Measurements from ENCODE around the gene IMP4. TPM values are rescaled to one million over a fixed set of nuclear protein-coding genes. Genes with fewer than 3 reads are reported as not detected.
A peak's percentile ranks its signal among the peaks of the same experiment; 100 is the strongest.

Gene IMP4
- total and polyA plus RNA-seq, 2 of the 13 experiments (the other 11 are each of a cell fraction or from before 2014, with no cell fraction given), result 142 to 158 TPM

DNA sequence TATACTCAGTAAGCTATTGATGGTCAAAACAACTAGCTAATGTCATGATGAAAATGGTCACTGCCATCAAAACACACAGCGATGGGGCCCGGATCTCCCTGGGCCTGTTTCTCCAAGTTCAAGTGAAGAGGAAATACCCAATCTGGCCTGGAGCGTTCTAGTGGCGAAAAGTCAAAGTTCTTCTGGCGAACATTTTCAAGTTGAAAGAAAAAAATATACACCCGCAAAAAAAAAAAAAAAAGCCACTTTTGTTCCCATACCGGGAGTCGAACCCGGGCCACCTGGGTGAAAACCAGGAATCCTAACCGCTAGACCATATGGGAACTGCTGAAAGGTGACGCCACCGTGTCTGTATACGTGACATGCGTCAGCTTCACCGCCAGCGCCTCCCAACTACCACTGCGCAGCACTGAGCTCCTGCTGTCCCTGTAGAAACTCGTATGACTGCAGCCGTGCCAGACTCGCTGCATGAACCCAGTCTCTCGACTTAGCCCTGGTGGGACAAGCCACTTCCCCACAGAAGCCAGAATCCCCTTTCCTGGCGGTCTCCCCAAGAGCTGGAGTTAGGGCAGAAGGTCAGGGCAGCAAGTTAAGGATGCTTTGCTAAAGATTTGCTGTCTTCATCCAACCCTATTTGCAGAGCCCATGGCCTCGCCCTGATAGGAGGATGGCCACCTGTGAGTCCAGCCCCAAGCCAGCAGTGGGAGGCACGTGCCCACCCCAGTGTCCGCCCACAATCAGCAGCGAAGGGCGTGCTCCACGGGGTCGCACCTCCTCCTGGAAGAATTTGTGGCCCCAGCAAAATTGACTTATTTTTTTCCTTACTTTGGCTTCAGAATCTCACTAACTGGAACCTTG lies 5.6 kb upstream of the IMP4 start (continued):
- no peak for TF ChIP-seq SMC3 (IDR thresholded peaks at IDR 0.05; ENCODE audit: low read length)
- TF ChIP-seq ZNF746 (CRISPR knock-in tag; IDR thresholded peaks at IDR 0.05), result peak; percentile 48; the same call in 1 of the 2 replicates
- TF ChIP-seq, protein P1, sequence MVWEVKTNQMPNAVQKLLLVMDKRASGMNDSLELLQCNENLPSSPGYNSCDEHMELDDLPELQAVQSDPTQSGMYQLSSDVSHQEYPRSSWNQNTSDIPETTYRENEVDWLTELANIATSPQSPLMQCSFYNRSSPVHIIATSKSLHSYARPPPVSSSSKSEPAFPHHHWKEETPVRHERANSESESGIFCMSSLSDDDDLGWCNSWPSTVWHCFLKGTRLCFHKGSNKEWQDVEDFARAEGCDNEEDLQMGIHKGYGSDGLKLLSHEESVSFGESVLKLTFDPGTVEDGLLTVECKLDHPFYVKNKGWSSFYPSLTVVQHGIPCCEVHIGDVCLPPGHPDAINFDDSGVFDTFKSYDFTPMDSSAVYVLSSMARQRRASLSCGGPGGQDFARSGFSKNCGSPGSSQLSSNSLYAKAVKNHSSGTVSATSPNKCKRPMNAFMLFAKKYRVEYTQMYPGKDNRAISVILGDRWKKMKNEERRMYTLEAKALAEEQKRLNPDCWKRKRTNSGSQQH (CRISPR knock-in tag; IDR thresholded peaks at IDR 0.05; ENCODE audit: low read depth), result 0 out of 2 replicates have a peak, but pooled peaks have one; percentile 25
- TF ChIP-seq ZNF335 (CRISPR knock-in tag; IDR thresholded peaks at IDR 0.05), result peak; percentile 79; the same call in 1 of the 2 replicates
- TF ChIP-seq ZNF329 (CRISPR knock-in tag; IDR thresholded peaks at IDR 0.05; ENCODE audit: low read depth), result peak; percentile 68; the same call in 1 of the 2 replicates
- no peak for TF ChIP-seq ZNF446 (CRISPR knock-in tag; IDR thresholded peaks at IDR 0.05)
- TF ChIP-seq, protein P2, sequence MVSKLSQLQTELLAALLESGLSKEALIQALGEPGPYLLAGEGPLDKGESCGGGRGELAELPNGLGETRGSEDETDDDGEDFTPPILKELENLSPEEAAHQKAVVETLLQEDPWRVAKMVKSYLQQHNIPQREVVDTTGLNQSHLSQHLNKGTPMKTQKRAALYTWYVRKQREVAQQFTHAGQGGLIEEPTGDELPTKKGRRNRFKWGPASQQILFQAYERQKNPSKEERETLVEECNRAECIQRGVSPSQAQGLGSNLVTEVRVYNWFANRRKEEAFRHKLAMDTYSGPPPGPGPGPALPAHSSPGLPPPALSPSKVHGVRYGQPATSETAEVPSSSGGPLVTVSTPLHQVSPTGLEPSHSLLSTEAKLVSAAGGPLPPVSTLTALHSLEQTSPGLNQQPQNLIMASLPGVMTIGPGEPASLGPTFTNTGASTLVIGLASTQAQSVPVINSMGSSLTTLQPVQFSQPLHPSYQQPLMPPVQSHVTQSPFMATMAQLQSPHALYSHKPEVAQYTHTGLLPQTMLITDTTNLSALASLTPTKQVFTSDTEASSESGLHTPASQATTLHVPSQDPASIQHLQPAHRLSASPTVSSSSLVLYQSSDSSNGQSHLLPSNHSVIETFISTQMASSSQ (IDR thresholded peaks at IDR 0.05; ENCODE audit: low read depth), result peak; percentile 54
- TF ChIP-seq, protein P2 (CRISPR knock-in tag; IDR thresholded peaks at IDR 0.05; ENCODE audit: borderline replicate concordance), result no peak; the same call in 1 of the 2 replicates
- TF ChIP-seq TMF1 (CRISPR knock-in tag; IDR thresholded peaks at IDR 0.05; ENCODE audit: low read depth), result peak; percentile 58; the same call in 1 of the 2 replicates
- TF ChIP-seq ZNF350 (CRISPR knock-in tag; IDR thresholded peaks at IDR 0.05; ENCODE audit: borderline replicate concordance, low read depth), result peak; percentile 92
- TF ChIP-seq ZNF501 (CRISPR knock-in tag; IDR thresholded peaks at IDR 0.05), result peak; percentile 93
- TF ChIP-seq, protein P3, sequence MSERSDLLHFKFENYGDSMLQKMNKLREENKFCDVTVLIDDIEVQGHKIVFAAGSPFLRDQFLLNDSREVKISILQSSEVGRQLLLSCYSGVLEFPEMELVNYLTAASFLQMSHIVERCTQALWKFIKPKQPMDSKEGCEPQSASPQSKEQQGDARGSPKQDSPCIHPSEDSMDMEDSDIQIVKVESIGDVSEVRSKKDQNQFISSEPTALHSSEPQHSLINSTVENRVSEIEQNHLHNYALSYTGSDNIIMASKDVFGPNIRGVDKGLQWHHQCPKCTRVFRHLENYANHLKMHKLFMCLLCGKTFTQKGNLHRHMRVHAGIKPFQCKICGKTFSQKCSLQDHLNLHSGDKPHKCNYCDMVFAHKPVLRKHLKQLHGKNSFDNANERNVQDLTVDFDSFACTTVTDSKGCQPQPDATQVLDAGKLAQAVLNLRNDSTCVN (CRISPR knock-in tag; IDR thresholded peaks at IDR 0.05; ENCODE audit: borderline replicate concordance), result peak; percentile 80
- peak; percentile 56 for TF ChIP-seq FOSL2 (CRISPR knock-in tag; IDR thresholded peaks at IDR 0.05)
- TF ChIP-seq SMAD1 (CRISPR knock-in tag; IDR thresholded peaks at IDR 0.05; ENCODE audit: borderline replicate concordance, low read depth), result no peak; the same call in 1 of the 2 replicates
- TF ChIP-seq, protein P4, sequence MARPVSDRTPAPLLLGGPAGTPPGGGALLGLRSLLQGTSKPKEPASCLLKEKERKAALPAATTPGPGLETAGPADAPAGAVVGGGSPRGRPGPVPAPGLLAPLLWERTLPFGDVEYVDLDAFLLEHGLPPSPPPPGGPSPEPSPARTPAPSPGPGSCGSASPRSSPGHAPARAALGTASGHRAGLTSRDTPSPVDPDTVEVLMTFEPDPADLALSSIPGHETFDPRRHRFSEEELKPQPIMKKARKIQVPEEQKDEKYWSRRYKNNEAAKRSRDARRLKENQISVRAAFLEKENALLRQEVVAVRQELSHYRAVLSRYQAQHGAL (CRISPR knock-in tag; IDR thresholded peaks at IDR 0.05; ENCODE audit: not compliant biosample characterization), result no peak
- 0 out of 3 replicates have a peak, but pooled peaks have one; percentile 57 for TF ChIP-seq MXI1 (IDR thresholded peaks at IDR 0.05; ENCODE audit: borderline replicate concordance, low read depth, low read length)
- TF ChIP-seq, protein P5, sequence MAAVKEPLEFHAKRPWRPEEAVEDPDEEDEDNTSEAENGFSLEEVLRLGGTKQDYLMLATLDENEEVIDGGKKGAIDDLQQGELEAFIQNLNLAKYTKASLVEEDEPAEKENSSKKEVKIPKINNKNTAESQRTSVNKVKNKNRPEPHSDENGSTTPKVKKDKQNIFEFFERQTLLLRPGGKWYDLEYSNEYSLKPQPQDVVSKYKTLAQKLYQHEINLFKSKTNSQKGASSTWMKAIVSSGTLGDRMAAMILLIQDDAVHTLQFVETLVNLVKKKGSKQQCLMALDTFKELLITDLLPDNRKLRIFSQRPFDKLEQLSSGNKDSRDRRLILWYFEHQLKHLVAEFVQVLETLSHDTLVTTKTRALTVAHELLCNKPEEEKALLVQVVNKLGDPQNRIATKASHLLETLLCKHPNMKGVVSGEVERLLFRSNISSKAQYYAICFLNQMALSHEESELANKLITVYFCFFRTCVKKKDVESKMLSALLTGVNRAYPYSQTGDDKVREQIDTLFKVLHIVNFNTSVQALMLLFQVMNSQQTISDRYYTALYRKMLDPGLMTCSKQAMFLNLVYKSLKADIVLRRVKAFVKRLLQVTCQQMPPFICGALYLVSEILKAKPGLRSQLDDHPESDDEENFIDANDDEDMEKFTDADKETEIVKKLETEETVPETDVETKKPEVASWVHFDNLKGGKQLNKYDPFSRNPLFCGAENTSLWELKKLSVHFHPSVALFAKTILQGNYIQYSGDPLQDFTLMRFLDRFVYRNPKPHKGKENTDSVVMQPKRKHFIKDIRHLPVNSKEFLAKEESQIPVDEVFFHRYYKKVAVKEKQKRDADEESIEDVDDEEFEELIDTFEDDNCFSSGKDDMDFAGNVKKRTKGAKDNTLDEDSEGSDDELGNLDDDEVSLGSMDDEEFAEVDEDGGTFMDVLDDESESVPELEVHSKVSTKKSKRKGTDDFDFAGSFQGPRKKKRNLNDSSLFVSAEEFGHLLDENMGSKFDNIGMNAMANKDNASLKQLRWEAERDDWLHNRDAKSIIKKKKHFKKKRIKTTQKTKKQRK (IDR thresholded peaks at IDR 0.05; ENCODE audit: low read length), result no peak
